Mammary epithelial cell (primary cell): ENCODE data around the gene PTRHD1.

ENCODE experiments used
- EZH2 ChIP-seq: IDR thresholded peaks from 2 replicates; pipeline ENCODE4 v1.6.1; 2012; ENCODE audit warnings: low read length, inconsistent platforms, borderline replicate concordance
- TF ChIP-seq, protein P1 (sequence below), 2 donors: IDR thresholded peaks in 1 of 2; conservative IDR thresholded peaks in 1 of 2; 2 replicates each; pipeline ENCODE4 v1.5.1; 2011 to 2012; ENCODE audit warnings: inconsistent platforms in 2 of 2, low read length in 2 of 2, mild to moderate bottlenecking in 2 of 2, control low read depth in 1 of 2, low read depth in 1 of 2; ENCODE audit not compliant: insufficient read depth in 1 of 2; ENCODE audit errors: extremely low read depth in 1 of 2

DNA sequence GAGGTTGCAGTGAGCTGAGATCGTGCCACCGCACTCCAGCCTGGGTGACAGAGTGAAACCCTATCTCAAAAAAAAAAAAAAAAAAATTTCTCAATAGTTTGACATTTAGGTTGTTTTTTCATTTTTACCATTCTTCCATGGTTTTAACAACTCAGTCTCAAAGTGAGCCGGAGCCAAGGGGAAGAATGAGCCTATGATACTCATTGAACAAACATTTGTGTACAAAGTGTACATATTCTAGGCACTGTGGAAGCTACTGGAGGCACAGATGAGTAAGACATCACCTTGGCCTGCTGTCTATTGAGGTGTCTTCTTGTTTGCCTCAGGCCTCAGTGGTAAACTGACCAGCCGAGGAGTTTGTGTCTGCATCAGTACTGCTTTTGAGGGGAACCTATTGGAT, 22.0 kb upstream of the PTRHD1 start:
- TF ChIP-seq, protein P1, sequence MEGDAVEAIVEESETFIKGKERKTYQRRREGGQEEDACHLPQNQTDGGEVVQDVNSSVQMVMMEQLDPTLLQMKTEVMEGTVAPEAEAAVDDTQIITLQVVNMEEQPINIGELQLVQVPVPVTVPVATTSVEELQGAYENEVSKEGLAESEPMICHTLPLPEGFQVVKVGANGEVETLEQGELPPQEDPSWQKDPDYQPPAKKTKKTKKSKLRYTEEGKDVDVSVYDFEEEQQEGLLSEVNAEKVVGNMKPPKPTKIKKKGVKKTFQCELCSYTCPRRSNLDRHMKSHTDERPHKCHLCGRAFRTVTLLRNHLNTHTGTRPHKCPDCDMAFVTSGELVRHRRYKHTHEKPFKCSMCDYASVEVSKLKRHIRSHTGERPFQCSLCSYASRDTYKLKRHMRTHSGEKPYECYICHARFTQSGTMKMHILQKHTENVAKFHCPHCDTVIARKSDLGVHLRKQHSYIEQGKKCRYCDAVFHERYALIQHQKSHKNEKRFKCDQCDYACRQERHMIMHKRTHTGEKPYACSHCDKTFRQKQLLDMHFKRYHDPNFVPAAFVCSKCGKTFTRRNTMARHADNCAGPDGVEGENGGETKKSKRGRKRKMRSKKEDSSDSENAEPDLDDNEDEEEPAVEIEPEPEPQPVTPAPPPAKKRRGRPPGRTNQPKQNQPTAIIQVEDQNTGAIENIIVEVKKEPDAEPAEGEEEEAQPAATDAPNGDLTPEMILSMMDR (conservative IDR thresholded peaks at IDR 0.05 in 1 of 2, IDR thresholded peaks at IDR 0.05 in 1 of 2; ENCODE audit: extremely low read depth in 1 of 2, insufficient read depth in 1 of 2, low read depth in 1 of 2, low read length in 2 of 2), result no peak
- TF ChIP-seq EZH2, result no peak
